ENCODE results near the gene TCEAL9. TPM values are rescaled to one million over a fixed set of nuclear protein-coding genes. Genes with fewer than 3 reads are reported as not detected.

The TCEAL9 gene
- total and polyA plus RNA-seq, 4 donors, result 33.9 to 110 (median 71.6) TPM

DNA sequence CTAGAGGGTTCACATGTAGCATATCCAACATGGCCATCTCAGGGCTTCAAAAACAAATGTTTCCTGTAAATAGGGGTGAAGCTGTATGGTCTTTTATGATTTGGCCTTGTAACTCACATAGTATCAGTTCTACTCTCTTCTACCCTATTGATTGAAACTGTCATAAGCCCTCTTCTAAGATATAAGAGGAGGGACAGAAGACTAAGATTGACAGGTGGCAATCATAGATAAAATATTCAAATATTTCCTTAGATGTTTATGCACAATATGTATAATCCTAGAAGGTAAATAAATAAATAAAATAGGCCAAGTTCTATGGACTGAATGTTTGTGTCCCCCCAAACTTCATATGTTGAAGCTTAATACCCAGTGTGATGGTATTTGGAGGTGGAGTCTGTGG, 13.2 kb downstream of the TCEAL9 start:
- no peak for ATAC-seq (ENCODE audit: insufficient read depth, low FRiP score)
- Histone ChIP-seq H3K4me3 (no peak overlapping the region), H3K9ac (ENCODE audit: insufficient read depth in 1 of 2, low read length in 2 of 2) (no peak overlapping the region), H3K36me3 (ENCODE audit: control insufficient read depth in 4 of 4, insufficient read depth in 4 of 4, low read length in 4 of 4) (no peaks in the 10 kb centered on the region), H3K27ac (ENCODE audit: low read depth in 1 of 2, low read length in 1 of 2) (no peak overlapping the region), H3K4me1 (ENCODE audit: control insufficient read depth in 5 of 5, insufficient read depth in 5 of 5, low read length in 5 of 5) (no peaks in the 10 kb centered on the region), H3K9me3 (ENCODE audit: control insufficient read depth in 4 of 4, insufficient read depth in 3 of 4, low read length in 3 of 4) (no peaks in the 10 kb centered on the region), H3K27me3 (ENCODE audit: control insufficient read depth in 3 of 3, insufficient read depth in 3 of 3, low read length in 2 of 3) (peaks cover 0 to 50% (median 6%) of the 10 kb centered on the region in 3 donors)
- DNase-seq, result no peak
- TF ChIP-seq, protein P1, sequence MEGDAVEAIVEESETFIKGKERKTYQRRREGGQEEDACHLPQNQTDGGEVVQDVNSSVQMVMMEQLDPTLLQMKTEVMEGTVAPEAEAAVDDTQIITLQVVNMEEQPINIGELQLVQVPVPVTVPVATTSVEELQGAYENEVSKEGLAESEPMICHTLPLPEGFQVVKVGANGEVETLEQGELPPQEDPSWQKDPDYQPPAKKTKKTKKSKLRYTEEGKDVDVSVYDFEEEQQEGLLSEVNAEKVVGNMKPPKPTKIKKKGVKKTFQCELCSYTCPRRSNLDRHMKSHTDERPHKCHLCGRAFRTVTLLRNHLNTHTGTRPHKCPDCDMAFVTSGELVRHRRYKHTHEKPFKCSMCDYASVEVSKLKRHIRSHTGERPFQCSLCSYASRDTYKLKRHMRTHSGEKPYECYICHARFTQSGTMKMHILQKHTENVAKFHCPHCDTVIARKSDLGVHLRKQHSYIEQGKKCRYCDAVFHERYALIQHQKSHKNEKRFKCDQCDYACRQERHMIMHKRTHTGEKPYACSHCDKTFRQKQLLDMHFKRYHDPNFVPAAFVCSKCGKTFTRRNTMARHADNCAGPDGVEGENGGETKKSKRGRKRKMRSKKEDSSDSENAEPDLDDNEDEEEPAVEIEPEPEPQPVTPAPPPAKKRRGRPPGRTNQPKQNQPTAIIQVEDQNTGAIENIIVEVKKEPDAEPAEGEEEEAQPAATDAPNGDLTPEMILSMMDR (IDR thresholded peaks at IDR 0.05; ENCODE audit: control extremely low read depth, extremely low read depth), result no peak

DNA sequence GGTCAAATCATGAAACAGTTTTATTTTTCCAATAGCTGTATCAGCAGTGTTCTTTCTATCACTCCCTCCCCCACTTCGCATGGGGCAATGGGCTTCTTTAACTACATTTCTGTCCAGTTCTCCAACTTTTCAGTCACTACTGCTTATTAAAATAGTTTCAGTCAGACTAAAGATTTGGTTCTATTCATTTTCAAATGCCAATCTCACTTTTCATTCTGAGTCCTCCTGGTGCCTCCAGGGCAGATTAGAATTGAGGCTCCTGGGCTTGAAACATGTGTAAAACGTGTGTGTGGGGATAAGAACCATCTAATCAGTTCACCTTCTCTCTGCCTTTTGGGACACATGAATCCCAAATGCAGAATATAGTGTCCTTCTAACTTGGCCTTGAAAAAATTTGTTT, 16.6 kb downstream of the TCEAL9 start:
- TF ChIP-seq, protein P1 (IDR thresholded peaks at IDR 0.05; ENCODE audit: control extremely low read depth, extremely low read depth), result no peak
- ATAC-seq (ENCODE audit: insufficient read depth, low FRiP score) (no peak), DNase-seq (no peak)
- no peak overlapping the region for H3K9ac ChIP-seq (ENCODE audit: insufficient read depth in 1 of 2, low read length in 2 of 2)
- 54 to 88% methylated on average over 2 of the region's 2 CpGs for WGBS, 2 donors
- peaks cover 0 to 4% (median 0%) of the 10 kb centered on the region in 4 donors for H3K9me3 ChIP-seq (ENCODE audit: control insufficient read depth in 4 of 4, insufficient read depth in 3 of 4, low read length in 3 of 4)
- H3K27me3 ChIP-seq (ENCODE audit: control insufficient read depth in 3 of 3, insufficient read depth in 3 of 3, low read length in 2 of 3), result peaks cover 0 to 48% (median 2%) of the 10 kb centered on the region in 3 donors
- no peak overlapping the region for H3K27ac ChIP-seq (ENCODE audit: low read depth in 1 of 2, low read length in 1 of 2)
- no peak overlapping the region for H3K4me3 ChIP-seq
- peaks cover 0 to 4% (median 0%) of the 10 kb centered on the region in 4 donors for H3K36me3 ChIP-seq (ENCODE audit: control insufficient read depth in 4 of 4, insufficient read depth in 4 of 4, low read length in 4 of 4)
- H3K4me1 ChIP-seq (ENCODE audit: control insufficient read depth in 5 of 5, insufficient read depth in 5 of 5, low read length in 5 of 5), result peaks cover 0 to 2% (median 0%) of the 10 kb centered on the region in 5 donors

DNA sequence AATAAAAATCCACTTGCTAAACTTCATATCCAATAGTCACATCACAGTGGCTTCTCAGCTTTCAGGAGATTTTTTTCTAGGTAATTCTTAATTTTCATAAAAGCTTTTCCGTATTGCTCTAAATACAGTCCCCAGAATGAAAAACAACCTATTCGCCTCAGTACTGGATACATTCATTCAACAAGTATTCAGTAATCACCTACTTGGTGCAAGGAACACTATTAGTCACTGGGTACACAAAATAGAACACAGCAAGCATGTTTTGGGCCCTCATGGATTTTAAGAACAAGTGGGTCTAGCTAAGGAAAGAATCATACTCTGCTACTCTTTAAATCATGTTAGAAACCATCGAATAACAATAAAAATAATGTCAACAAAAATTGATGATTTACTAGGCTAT, 17.3 kb downstream of the TCEAL9 start:
- peaks cover 0 to 4% (median 0%) of the 10 kb centered on the region in 4 donors for H3K9me3 ChIP-seq (ENCODE audit: control insufficient read depth in 4 of 4, insufficient read depth in 3 of 4, low read length in 3 of 4)

More for the DNA sequence above, 17.3 kb downstream of the TCEAL9 start:
- TF ChIP-seq, protein P1 (IDR thresholded peaks at IDR 0.05; ENCODE audit: control extremely low read depth, extremely low read depth), result no peak
- no peak for ATAC-seq (ENCODE audit: insufficient read depth, low FRiP score)
- 67 to 90% methylated on average over 3 of the region's 3 CpGs for WGBS, 2 donors
- Histone ChIP-seq H3K36me3 (ENCODE audit: control insufficient read depth in 4 of 4, insufficient read depth in 4 of 4, low read length in 4 of 4) (peaks cover 0 to 6% (median 0%) of the 10 kb centered on the region in 4 donors), H3K4me1 (ENCODE audit: control insufficient read depth in 5 of 5, insufficient read depth in 5 of 5, low read length in 5 of 5) (peaks cover 0 to 2% (median 0%) of the 10 kb centered on the region in 5 donors), H3K27me3 (ENCODE audit: control insufficient read depth in 3 of 3, insufficient read depth in 3 of 3, low read length in 2 of 3) (peaks cover 0 to 44% (median 2%) of the 10 kb centered on the region in 3 donors), H3K9ac (ENCODE audit: insufficient read depth in 1 of 2, low read length in 2 of 2) (no peak overlapping the region), H3K27ac (ENCODE audit: low read depth in 1 of 2, low read length in 1 of 2) (no peak overlapping the region), H3K4me3 (no peak overlapping the region)
- no peak for DNase-seq
